Tongue (tissue), 2 donors: ENCODE data around the gene GPBP1L1. TPM values are rescaled to one million over a fixed set of nuclear protein-coding genes. Genes with fewer than 3 reads are reported as not detected.
"Not testable (repeated sequence)": the region's sequence is repeated elsewhere in the genome, so short reads cannot be mapped to it uniquely, and the experiment has no call there.

Source experiments
- DNase-seq: peaks from one replicate; pipeline ENCODE4 v3.0.0-alpha.2; 2015
- total RNA-seq: library from RNA; depleted of rRNA; stranded (reverse); fragments of >200 nt; gene quantifications from one replicate; pipeline ENCODE4 v1.2.3, GENCODE V29; 2014

The GPBP1L1 gene
- total RNA-seq, 1 donor from 2014 or later: 148 TPM

- DNase-seq: no peak
Observed at GRCh38 chr1:45682942-45683341, 3.4 kb downstream of the GPBP1L1 start.

- peak; percentile 7 for DNase-seq
Observed at GRCh38 chr1:45679123-45679522, 7.2 kb downstream of the GPBP1L1 start.

- DNase-seq: no peak
Observed at GRCh38 chr1:45678489-45678888, 7.8 kb downstream of the GPBP1L1 start.

GRCh38 chr1:45677751-45678245 is 8.5 kb downstream of the GPBP1L1 start:
- DNase-seq: no peak

- DNase-seq: not testable (repeated sequence)
Observed at GRCh38 chr1:45676553-45676952, 9.8 kb downstream of the GPBP1L1 start.

- DNase-seq: no peak
Observed at GRCh38 chr1:45674478-45674877, 11.9 kb downstream of the GPBP1L1 start.

- DNase-seq: peak; percentile 11
Observed at GRCh38 chr1:45673956-45674355, 12.4 kb downstream of the GPBP1L1 start.

GRCh38 chr1:45669859-45670655 is 16.3 kb downstream of the GPBP1L1 start:
- no peak for DNase-seq

GRCh38 chr1:45669379-45669778 is 17.0 kb downstream of the GPBP1L1 start:
- DNase-seq: no peak

- no peak for DNase-seq
Observed at GRCh38 chr1:45668526-45668925, 17.8 kb downstream of the GPBP1L1 start.

- DNase-seq: no peak
Observed at GRCh38 chr1:45667321-45668111, 18.8 kb downstream of the GPBP1L1 start.

- no peak for DNase-seq
Observed at GRCh38 chr1:45666836-45667235, 19.5 kb downstream of the GPBP1L1 start.

- no peak for DNase-seq
Observed at GRCh38 chr1:45660336-45660735, 26.0 kb downstream of the GPBP1L1 start.

GRCh38 chr1:45659222-45659621 is 27.1 kb downstream of the GPBP1L1 start:
- no peak for DNase-seq

- no peak for DNase-seq
Observed at GRCh38 chr1:45658171-45658570, 28.2 kb downstream of the GPBP1L1 start.

GRCh38 chr1:45656573-45657226 is 29.6 kb downstream of the GPBP1L1 start:
- no peak for DNase-seq

- DNase-seq: no peak
Observed at GRCh38 chr1:45654540-45655280, 31.6 kb downstream of the GPBP1L1 start.

GRCh38 chr1:45647248-45648021 is 38.9 kb downstream of the GPBP1L1 start:
- DNase-seq: no peak

- no peak for DNase-seq
Observed at GRCh38 chr1:45644661-45645060, 41.7 kb downstream of the GPBP1L1 start.

GRCh38 chr1:45643978-45644377 is 42.4 kb downstream of the GPBP1L1 start:
- no peak for DNase-seq

- no peak for DNase-seq
Observed at GRCh38 chr1:45643321-45643720, 43.0 kb downstream of the GPBP1L1 start.
